Measurements from ENCODE around the gene IL18R1.

Gene IL18R1

DNA sequence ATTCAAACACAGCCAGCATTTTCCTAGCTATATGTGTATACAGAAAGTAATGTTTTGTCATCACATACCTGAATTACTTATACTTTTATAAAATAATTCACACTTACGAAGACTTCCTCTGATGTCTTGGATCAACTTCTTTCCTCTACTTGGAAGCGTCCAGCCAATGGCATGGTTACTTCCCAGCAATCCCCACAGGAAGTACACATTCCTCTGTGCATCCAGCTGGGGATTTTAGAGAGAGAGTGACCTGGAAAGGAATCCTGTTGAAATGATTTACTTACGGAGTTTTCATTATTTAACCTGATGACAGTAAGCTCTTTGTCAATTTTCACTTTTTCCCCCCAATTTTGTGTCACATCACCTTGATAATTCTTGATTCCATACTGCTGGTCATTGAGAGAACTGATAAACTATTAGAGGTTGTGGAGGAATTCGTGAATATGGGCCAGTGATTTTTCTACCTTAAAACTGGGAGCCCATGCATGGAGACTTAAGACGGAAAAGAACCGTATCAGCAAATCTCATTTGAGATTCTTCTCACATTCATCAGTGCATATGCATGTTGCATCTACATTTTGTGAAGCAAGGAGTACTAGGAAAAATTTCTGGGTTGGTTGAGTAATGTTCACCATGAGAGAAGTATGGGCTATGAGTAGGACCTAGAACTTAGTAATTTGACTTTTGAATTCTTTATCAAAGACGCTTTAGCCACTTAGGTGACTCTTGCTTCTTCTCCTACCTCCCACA is 9.0 kb upstream of the IL18R1 start:
- no peak for DNase-seq

DNA sequence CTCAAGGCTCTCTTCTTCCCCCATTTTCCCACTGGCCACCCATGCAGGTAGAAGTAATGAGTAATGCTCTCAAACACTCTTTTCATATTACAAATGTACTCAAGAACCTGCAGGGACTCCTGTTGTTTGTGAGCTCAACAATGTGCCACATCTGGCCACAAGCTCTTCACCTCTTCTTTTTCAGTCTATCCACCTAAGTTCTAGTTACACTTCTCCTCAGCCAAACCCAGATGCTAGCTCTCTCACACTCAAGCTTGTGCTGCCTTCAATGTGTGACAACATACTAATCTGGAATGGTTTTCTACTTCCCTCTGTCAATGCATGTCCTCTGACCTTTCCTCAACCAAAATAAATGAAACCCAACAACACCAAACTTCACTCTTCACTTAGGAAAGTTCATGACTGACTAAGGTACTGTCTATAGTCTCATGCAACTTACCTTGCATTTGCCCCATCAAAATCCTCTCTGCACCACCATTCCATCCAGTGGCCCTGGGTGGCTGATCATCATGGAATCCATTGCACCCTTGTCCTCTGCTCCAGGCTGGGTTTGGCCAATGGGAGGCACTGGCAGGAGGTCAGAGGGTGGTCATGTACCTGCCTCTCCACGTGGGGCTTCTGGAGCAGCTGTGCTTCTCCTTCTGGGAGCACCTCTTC is 5.3 kb upstream of the IL18R1 start:
- no peak for DNase-seq

DNA sequence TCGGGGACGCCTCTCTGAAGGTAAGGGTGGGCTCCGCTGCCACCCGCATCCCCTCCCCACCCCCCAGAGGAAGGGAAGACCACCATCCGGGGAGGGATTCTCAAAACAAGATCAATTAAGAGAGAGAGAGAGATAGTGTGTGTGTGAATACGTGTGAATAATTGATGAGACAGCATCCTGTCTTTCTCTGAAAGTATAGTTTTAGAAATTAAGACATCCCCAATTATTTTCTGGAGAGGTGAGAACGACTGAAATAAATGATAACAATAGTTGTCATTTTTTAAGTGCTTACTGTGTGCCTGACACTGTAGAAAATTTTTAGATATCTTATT is 751 bp downstream of the IL18R1 start:
- DNase-seq = no peak

DNA sequence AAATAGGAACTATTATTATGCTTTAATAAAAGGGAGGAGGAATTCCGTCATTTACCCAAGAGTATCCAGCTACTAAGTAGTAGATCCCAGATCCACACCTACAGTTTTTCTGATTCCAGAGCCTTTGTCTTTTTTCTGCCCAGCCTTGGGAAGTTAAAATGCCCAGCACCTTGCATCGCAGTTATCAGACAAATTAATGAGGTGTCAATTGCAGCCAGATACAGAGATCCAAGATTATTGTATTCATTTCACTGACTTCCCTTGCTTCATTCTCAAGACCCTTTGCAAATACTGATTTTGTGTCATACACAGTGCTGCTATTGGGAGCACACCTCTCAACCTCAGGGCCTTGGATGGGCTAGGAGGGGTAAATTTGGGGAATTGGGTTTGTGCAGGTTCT is 1.1 kb downstream of the IL18R1 start:
- no peak for DNase-seq

DNA sequence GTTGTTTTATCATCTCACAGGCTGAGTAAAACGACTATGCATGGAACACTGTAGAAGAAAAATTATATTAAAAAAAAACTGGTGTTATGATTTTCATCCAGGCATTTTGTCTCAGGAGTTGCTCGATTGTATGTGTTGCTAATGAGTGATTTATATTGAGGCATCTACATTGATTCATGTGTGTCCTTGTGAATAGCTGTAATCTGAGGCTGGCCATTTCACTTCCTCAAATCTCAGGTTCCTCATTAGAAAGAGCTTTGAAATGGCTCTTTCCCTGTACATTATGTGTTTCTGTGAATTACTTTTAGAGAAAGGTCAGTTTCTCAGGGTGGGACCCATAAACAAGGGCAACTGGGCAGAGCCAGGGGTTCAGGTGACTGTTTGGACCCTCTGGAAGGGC is 2.3 kb downstream of the IL18R1 start:
- DNase-seq = no peak

DNA sequence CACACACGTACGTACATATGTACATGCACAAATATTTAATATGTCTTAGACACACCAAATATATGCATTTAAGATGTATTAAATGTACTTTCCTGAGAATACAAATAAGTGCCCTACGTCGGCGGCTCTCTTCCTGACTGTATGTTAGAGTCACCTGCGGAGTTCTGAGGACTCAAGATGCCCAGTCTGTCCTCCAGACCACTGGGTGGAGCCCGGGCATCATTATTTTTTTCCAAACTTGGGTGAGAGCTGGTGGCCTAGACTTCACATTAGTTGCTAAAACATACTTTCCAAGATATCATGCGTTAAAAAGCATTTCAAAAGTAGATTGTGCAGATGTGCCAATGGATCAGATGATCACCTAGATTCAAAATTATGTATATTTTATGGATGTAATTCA is 2.9 kb downstream of the IL18R1 start:
- no peak for DNase-seq

DNA sequence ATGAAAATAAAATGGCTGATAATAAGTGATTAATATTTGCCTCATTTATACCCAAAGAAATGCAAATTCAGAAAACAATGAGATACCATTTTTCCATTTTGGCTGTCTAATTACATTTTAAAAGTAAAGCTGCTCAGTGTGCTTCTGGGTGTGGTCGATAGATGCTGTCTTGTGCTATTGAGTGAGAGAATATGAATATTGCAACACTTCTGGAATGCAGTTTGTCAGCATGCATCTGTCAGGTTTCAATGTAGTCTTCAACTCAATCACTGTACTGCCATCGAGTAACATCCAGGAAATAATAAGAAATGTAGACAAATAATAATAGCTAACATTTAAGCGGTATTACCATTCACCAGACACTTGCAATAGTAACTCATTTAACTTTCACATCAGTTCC is 3.9 kb downstream of the IL18R1 start:
- DNase-seq = no peak

DNA sequence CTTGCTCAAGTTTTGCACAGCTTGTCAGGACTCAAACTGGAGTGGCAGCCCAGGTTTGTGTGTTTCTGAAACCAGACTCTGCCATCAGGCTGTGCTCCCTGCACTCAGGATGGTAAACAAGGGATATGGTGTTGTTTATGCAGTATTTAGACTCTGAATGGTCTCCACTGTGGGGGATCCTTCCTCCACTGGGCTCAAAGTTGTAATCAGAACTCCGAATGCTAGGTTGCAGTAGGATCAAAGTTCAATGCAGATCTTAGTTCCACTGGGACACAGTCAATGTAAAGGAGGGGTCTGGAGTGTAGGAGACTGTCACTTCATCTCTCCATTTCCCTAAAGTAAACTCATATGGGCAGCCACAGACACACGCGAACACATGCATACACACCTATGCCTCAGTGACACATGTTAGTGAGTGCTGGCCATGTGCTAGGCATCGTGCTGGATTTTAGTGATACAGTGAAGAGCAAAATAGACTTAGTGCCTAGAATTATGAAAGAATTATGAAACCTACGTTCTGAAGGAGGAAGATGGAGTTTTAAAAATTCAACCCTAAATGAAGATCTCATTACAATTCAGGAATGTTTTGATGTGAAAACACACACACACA is 6.1 kb downstream of the IL18R1 start:
- no peak for DNase-seq

DNA sequence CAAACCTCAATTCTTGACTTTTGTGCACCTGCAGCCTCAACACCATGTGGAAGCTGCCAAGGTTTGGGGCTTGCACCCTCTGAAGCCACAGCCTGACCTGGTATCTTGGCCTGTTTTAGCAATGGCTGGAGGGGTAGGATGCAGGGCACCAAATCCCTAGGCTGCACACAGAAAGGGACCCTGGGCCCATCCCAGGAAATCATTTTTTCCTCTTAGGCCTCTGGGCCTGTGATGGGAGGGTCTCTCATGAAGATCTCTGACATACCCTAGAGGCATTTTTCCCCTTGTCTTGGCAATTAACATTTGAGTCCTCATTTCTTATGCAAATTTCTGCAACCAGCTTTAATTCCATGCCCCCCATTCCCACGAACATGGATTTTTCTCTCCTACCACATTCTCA is 10.2 kb downstream of the IL18R1 start:
- no peak for DNase-seq

DNA sequence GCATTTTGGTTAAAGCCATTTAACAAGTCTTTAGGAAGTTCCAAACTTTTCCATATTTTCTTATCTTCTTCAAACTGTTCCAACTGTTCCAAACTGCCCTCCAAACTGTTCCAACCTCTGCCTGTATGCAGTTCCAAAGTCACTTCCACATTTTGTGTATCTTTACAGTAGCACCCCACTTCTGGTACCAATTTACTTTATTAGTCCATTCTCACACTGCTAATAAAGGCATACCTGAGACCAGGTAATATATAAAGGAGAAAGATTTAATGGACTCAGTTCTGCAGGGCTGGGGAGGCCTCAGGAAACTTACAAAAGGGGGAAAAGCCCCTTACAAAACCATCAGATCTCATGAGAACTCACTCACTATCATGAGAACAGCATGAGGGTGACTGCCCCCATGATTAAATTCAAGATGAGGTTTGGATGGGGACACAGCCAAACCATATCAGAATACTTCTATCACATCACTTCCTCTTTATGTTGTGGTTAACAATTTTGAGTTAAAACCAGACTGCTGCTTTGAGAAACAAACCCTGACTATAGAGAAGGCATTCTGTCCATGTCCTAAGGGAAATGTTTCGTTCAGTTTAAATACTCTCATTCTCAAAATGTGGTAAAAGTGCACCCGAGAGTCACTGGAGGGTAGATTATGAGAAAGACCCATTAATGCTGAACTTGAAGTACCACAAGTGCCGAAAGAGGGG is 11.0 kb downstream of the IL18R1 start:
- DNase-seq = no peak

DNA sequence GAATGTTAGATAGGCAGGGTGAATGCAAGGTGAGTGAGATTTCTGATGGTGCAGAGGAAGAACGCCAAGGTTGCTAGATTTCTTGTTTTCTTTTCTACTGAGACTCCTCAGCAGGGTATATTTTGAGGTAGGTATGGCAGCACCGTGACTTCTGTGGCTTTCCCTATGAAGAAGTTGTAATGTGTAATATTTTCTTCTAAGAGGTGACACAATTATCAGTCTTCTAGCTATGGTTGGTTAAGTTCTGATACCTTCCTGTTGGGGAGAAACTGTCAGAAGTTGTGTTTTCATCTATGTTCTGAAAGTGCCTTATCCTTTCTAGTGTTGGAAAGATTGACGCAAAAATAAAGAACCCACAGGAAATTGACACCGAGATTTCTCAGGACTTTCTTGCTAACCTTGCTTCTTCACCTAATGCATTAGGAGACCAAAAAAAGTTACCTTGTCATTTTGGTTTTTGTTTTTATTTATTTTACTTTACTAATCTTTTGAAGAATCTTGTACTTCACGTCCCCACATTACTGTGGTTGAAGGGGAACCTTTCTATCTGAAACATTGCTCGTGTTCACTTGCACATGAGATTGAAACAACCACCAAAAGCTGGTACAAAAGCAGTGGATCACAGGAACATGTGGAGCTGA is 11.9 kb downstream of the IL18R1 start:
- no peak for DNase-seq

DNA sequence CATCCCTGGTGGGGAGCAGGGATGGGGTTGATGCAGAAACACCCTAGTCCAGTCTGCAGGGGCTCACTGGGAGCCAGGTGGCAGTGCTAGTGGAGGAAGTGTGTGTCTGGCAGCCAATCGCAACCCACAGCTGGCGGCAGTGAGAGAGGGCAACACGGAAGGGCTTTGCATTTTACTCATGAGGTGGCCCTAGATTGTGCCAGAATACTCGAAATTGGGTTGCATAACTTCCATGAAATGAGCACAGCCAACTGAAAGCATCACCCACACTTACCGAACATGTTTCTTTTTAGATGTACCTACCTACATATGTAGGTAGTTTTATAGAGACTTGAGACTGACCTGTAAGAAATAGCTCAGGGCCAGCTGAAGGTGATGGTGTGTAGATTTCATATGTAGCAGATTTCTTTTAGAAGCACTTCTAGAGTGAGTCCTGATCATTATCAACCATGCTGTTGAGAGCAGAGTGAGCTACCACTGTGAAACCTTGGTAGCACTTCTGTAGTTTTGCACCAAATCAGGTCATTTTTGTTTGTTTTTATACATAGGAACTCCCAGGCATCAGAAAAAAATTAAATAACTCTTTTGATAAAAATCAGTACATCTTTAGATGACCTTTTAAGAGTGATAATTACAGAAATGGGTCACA is 13.0 kb downstream of the IL18R1 start:
- no peak for DNase-seq

DNA sequence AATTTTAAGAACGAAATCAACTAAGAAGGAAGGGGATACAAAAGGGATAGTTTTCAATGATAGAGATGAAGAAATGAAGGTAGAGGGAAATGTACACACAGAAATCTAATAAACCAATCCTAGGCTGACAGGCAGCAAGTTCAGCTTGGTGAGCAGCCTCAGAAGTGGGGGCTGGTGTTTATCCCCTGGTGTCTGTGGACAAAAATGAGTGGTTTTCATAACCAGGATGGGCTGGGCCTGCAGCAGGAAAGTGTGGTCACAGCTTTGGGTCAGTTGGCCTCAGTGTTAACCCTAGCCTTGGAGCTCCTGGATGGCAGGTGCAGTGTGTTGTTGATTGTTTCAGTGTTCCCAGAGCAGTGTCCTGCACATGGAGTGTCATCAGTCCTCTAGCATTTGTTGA is 14.3 kb downstream of the IL18R1 start:
- DNase-seq = no peak

DNA sequence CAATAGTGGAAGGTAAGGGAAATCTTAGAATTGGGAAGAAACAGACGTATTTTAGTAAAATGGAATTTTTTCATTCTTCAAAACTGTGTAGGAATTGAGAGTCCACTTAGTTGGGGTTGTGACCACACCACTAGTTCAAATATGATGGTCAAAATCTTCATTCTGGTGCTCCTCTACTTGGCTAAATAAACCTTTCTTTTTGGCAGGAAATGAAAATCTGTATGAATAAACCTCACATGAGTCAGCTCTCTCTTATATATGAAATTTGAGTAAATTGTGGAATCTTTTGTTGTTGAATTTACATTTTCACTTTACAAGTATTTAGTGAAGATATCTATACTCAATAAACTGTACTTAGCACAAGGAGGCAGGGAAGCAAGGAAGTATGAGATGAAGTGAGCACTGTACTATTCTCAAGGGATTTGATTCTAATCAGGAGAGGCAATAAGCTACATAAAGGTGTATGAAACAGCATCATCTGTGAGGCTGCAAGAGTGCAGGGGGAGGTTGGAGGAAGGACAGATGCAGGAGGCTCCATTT is 20.5 kb downstream of the IL18R1 start:
- DNase-seq = no peak

DNA sequence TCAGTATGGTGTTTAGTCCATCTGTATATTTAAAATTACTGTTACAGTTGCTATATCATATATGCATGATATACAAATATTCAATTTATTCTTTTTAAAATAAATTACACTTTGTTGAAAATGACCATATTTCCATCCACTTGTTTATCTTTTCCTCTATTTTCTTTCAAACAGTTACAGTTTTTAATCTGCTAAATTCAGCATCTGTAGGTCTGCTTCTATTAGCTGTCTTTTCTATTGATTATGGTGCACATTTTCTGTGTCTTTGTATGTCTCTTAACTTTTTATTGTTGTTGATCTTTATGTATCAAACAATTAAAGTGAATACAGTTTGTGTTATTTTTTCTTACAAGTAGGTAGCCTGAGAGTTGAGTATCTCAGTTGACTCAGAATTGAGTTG is 28.1 kb downstream of the IL18R1 start:
- no peak for DNase-seq

DNA sequence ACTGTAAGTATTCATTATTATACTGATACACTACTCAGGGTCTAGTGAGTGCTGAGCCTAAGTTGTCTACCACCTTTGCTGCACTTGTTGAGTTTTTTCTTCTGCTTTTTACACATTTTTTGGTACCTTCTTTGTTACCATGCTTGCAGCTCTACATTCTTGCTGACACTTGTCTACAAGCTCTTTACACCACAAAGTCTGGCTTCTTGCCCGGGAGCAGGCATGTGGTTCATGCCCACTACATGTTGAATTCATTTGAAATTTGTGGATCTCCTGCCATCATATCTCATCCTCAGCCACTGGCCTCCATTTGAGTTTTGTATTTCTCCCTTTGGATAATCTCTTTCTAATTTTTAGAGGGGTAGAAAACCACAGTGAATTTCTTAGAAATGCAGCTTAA is 29.9 kb downstream of the IL18R1 start:
- no peak for DNase-seq

DNA sequence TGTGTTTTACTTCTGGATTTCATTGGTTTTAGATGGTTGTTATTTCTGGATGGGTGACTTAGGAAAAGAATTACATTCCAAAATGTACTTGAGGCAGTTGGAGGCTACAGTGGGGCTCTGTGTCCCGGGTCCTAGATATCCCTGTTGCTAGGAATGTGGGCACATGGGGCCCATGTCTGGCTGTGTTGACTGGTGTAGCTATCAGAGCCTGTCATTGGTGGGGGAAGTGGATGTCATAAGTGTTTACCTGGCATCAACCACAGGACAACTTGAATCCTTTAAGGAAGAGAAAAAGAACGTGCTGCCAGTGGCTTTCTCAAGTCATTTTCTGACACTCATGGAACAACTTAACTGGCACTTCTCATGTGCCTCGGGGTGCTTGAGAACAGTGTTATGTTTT is 30.4 kb downstream of the IL18R1 start:
- DNase-seq = no peak

DNA sequence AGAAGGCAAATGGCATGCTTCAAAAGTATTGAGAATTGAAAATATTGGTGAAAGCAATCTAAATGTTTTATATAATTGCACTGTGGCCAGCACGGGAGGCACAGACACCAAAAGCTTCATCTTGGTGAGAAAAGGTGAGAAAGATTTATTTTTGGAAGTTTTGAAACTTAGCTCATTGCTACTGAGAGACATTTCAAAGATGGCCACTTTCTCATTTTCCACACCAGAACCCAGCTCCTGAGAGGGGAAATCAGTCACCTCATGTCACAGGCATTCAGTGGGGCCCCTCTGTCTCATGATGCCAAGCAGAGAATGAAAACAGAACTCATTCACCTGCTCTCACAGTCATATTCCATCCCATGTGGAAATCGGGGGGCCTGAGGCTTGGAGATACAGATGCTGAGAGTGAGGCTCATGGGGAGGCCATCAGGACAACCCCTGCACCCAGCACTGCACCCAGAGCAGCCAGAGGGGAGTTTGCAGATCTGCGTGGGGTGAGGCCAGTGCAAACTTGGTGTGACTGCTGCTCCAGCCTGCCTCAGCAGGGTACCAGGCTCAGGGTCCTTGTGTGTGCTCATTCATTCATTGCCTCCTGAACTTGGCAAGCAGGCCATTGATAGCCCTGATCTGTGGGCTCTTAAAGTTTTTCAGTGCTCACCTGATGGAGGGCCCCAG is 31.4 kb downstream of the IL18R1 start:
- no peak for DNase-seq

DNA sequence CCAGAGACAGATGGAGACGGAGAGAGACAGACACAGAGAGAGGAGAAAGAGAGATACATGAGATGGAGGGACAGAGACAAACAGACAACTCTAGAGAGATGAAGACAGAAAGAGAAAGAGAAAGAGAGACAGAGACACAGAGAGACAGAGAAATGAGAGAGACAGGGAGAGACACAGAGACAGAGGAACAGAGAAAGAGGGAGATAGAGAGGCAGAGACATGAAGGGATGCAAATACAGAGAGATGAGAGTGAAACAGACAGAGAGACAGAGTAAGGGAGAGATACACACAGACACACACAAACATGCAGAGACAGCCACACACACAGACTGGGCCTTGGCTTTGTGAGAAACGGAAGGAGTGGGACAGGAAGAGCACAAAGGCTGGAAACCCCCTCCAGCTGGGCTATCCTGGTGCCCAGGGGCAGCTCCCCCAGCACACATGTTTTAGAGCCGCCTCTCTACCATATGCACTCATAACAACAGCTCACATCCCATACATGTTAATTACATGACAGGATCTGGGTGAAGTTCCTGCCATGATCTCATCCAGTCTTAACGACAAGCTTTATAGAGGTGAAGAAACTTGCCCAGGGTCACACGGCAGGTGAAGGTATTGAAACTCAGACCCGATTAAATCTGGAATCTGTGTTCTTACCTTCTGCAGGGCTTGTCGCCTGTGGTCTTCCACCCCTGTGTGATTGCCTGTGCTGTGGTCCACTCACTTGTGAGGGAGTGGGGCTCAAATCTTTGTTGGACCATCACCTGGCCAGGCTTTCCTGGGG is 32.4 kb downstream of the IL18R1 start:
- no peak for DNase-seq

DNA sequence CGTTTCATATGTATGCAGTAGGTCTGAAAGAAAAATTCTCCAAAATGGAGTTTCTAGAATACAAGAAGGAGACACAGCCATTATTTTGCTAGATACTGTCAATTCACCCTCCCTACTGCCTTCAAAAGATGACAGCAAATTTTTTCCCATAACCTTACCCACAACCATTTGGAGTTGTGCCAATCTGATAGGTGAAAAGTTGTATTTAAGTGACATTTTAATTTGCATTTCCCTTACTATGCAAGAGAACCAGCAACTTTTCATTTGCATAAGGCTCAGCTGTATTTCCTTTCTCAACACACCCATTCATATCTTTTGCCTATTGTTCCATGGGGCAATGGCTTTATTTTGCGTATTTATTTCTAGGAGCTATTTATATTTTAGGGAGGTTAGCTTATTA is 36.0 kb downstream of the IL18R1 start:
- no peak for DNase-seq

DNA sequence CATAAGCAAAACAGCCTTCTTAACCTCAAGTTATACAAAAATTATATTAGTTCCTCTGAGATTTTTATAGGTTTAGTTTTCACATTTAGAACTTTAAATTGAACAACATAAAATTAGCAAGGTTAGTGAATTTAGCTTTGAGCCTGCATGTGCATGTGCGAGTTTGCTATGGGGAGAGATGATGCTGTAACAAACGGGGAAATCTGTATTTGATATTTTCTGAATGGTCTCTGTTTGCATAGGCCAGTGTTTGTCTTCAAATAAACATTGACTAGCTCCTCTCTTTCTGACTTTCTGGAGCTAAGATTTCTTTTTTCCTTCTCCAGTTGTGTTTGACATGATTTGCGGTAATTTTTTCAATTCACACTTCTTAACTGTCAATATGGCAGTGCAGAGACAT is 36.5 kb downstream of the IL18R1 start:
- no peak for DNase-seq
